HG02840 (cell line): ENCODE measurements around the gene CCDC157.

ENCODE experiments used
- ATAC-seq: cut with Tn5 transposase; IDR thresholded peaks from one replicate; pipeline ENCODE4 v1.9.1; 2021; ENCODE audit warnings: mild to moderate bottlenecking, moderate library complexity, moderate number of reproducible peaks; ENCODE audit not compliant: unreplicated experiment, low FRiP score

Gene CCDC157

GRCh38 chr22:30348404-30348803, 8.4 kb upstream of the CCDC157 start:
- no peak for ATAC-seq

- no peak for ATAC-seq
Observed at GRCh38 chr22:30348809-30349208, 8.0 kb upstream of the CCDC157 start.

GRCh38 chr22:30351226-30351625, 5.6 kb upstream of the CCDC157 start:
- no peak for ATAC-seq

GRCh38 chr22:30354644-30355043, 2.2 kb upstream of the CCDC157 start:
- no peak for ATAC-seq

GRCh38 chr22:30357236-30357570, 396 bp downstream of the CCDC157 start:
- ATAC-seq, result no peak

- no peak for ATAC-seq
Observed at GRCh38 chr22:30357650-30358215, 926 bp downstream of the CCDC157 start.

- ATAC-seq, result no peak
Observed at GRCh38 chr22:30358541-30358940, 1.7 kb downstream of the CCDC157 start.

- ATAC-seq, result no peak
Observed at GRCh38 chr22:30361916-30362650, 5.3 kb downstream of the CCDC157 start.

- ATAC-seq, result no peak
Observed at GRCh38 chr22:30362651-30363281, 6.0 kb downstream of the CCDC157 start.

- no peak for ATAC-seq
Observed at GRCh38 chr22:30365891-30366290, 9.1 kb downstream of the CCDC157 start.

- no peak for ATAC-seq
Observed at GRCh38 chr22:30368420-30368819, 11.6 kb downstream of the CCDC157 start.

- ATAC-seq, result no peak
Observed at GRCh38 chr22:30370641-30371230, 13.9 kb downstream of the CCDC157 start.

GRCh38 chr22:30371321-30371720, 14.5 kb downstream of the CCDC157 start:
- ATAC-seq, result no peak

GRCh38 chr22:30371981-30372380, 15.2 kb downstream of the CCDC157 start:
- no peak for ATAC-seq

- ATAC-seq, result no peak
Observed at GRCh38 chr22:30372915-30373314, 16.1 kb downstream of the CCDC157 start.

- no peak for ATAC-seq
Observed at GRCh38 chr22:30373331-30374325, 16.8 kb downstream of the CCDC157 start.

- ATAC-seq, result no peak
Observed at GRCh38 chr22:30375312-30375849, 18.6 kb downstream of the CCDC157 start.

GRCh38 chr22:30380011-30380410, 23.2 kb downstream of the CCDC157 start:
- no peak for ATAC-seq

- ATAC-seq, result no peak
Observed at GRCh38 chr22:30381264-30381663, 24.5 kb downstream of the CCDC157 start.

- ATAC-seq, result no peak
Observed at GRCh38 chr22:30382340-30382739, 25.5 kb downstream of the CCDC157 start.
